GM12875 (cell line): ENCODE results near the gene TULP3.

ENCODE experiments used
- H3K4me3 ChIP-seq: one replicate; pipeline ENCODE4 v1.5.1; 2011; ENCODE audit warnings: low read depth, low read length, control low read depth
- CTCF ChIP-seq: IDR thresholded peaks from 2 replicates; pipeline ENCODE4 v1.5.1; 2011; ENCODE audit warnings: low read depth, mild to moderate bottlenecking, control low read depth, inconsistent platforms, low read length, moderate library complexity, borderline replicate concordance; ENCODE audit not compliant: insufficient read depth

The TULP3 gene

GRCh38 chr12:2892246-2892645 lies 1.6 kb downstream of the TULP3 start:
- H3K4me3 ChIP-seq: no peak overlapping the region
- TF ChIP-seq CTCF: no peak

DNA sequence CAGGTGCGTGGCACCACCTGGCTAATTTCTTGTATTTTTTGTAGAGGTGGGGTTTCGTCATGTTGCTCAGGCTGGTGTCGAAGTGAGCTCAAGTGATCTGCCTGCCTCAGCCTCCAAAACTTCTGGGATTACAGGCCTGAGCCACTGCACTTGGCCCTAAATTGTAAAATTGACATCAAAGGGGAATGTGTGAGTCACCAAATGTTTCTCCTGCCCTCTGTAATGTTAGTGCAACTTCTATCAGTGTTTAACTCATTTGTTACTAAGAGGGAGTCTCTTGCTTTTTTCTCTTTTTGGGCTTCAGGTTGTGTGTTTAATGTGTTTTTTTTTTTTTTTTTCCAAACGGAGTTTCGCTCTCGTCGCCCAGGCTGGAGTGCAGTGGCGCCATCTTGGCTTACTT lies 2.3 kb downstream of the TULP3 start:
- no peak overlapping the region for H3K4me3 ChIP-seq
- no peak for TF ChIP-seq CTCF

DNA sequence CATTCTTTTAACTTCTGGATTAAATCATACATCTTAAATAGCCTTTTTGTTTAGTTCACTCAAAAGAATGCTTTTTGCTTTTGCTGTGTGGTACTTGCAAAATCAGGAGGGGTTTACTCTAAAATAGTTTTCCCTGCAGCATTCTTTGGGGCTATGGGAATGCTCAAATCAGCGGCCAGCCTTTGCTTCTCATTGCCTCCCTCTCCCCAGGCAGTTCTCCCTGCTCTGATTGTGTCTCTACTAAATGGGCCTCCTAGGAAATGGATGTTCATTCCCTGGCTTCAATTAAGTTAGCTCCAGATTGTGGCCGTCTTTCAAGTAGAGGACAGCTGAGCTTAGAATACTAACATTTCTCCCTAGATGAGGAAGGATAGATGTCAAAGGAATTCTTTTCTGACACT lies 4.4 kb downstream of the TULP3 start:
- no peak overlapping the region for H3K4me3 ChIP-seq
- TF ChIP-seq CTCF: no peak

- no peak overlapping the region for H3K4me3 ChIP-seq
- TF ChIP-seq CTCF: no peak
Observed at GRCh38 chr12:2895511-2895910, 4.8 kb downstream of the TULP3 start.

DNA sequence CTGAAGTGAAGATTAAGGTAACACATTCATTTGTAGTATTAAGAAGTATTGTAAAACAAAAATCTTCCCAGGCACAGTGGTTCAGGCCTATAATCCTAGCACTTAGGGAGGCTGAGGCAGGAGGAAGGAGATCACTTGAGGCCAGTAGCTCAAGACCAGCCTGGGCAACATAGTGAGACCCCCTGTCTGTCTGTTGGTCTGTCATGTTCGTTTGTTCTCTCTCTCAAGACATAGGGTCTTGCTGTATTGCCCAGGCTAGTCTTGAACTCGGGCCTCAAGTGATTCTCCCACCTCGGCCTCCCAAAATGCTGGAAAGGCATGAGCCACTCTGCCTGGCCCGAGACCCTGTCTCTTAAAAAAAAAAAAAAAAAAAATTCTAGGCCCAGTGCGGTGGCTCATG lies 6.7 kb downstream of the TULP3 start:
- no peak for TF ChIP-seq CTCF

GRCh38 chr12:2900642-2901041 lies 10.0 kb downstream of the TULP3 start:
- H3K4me3 ChIP-seq: no peak overlapping the region
- no peak for TF ChIP-seq CTCF

More for the DNA sequence above, 6.7 kb downstream of the TULP3 start:
- H3K4me3 ChIP-seq: no peak overlapping the region

GRCh38 chr12:2902272-2902880 lies 11.7 kb downstream of the TULP3 start:
- no peak for TF ChIP-seq CTCF
- no peak overlapping the region for H3K4me3 ChIP-seq
